HG02678 (cell line): ENCODE measurements around the gene DCLK2.

ENCODE experiments used
- ATAC-seq: cut with Tn5 transposase; IDR thresholded peaks from one replicate; pipeline ENCODE4 v1.9.1; 2021; ENCODE audit warnings: mild to moderate bottlenecking, moderate library complexity; ENCODE audit not compliant: unreplicated experiment

Gene DCLK2

GRCh38 chr4:150234246-150234645, 156.0 kb downstream of the DCLK2 start:
- ATAC-seq: no peak

GRCh38 chr4:150235317-150235716, 157.1 kb downstream of the DCLK2 start:
- no peak for ATAC-seq

- ATAC-seq: no peak
Measured at GRCh38 chr4:150235808-150236271, 157.6 kb downstream of the DCLK2 start.

GRCh38 chr4:150236626-150237025, 158.4 kb downstream of the DCLK2 start:
- ATAC-seq: no peak

- ATAC-seq: no peak
Measured at GRCh38 chr4:150237110-150237872, 159.0 kb downstream of the DCLK2 start.

GRCh38 chr4:150238591-150238990, 160.3 kb downstream of the DCLK2 start:
- no peak for ATAC-seq

- no peak for ATAC-seq
Measured at GRCh38 chr4:150240011-150240410, 161.8 kb downstream of the DCLK2 start.

- no peak for ATAC-seq
Measured at GRCh38 chr4:150242820-150243458, 164.7 kb downstream of the DCLK2 start.

GRCh38 chr4:150243932-150244331, 165.7 kb downstream of the DCLK2 start:
- ATAC-seq: no peak

- ATAC-seq: no peak
Measured at GRCh38 chr4:150244600-150244999, 166.4 kb downstream of the DCLK2 start.

- ATAC-seq: no peak
Measured at GRCh38 chr4:150247184-150247583, 168.9 kb downstream of the DCLK2 start.

- ATAC-seq: no peak
Measured at GRCh38 chr4:150248181-150248580, 169.9 kb downstream of the DCLK2 start.

GRCh38 chr4:150250293-150250997, 172.2 kb downstream of the DCLK2 start:
- ATAC-seq: no peak

GRCh38 chr4:150250998-150251651, 172.9 kb downstream of the DCLK2 start:
- ATAC-seq: no peak

GRCh38 chr4:150251752-150252190, 173.5 kb downstream of the DCLK2 start:
- no peak for ATAC-seq

GRCh38 chr4:150252306-150252705, 174.1 kb downstream of the DCLK2 start:
- no peak for ATAC-seq

- ATAC-seq: no peak
Measured at GRCh38 chr4:150252741-150253140, 174.5 kb downstream of the DCLK2 start.

GRCh38 chr4:150253416-150253815, 175.2 kb downstream of the DCLK2 start:
- ATAC-seq: no peak

GRCh38 chr4:150253965-150254630, 175.9 kb downstream of the DCLK2 start:
- no peak for ATAC-seq

- no peak for ATAC-seq
Measured at GRCh38 chr4:150255610-150256224, 177.5 kb downstream of the DCLK2 start.
